NCI-H187 (cell line): ENCODE measurements around the gene TUBA8.
"Not testable (repeated sequence)": the region's sequence is repeated elsewhere in the genome, so short reads cannot be mapped to it uniquely, and the experiment has no call there.

Source experiments
- DNase-seq, 2 experiments: peaks; one replicate each; lab custom pipeline; 2025; lab: John Stamatoyannopoulos, UW

TUBA8 gene

DNA sequence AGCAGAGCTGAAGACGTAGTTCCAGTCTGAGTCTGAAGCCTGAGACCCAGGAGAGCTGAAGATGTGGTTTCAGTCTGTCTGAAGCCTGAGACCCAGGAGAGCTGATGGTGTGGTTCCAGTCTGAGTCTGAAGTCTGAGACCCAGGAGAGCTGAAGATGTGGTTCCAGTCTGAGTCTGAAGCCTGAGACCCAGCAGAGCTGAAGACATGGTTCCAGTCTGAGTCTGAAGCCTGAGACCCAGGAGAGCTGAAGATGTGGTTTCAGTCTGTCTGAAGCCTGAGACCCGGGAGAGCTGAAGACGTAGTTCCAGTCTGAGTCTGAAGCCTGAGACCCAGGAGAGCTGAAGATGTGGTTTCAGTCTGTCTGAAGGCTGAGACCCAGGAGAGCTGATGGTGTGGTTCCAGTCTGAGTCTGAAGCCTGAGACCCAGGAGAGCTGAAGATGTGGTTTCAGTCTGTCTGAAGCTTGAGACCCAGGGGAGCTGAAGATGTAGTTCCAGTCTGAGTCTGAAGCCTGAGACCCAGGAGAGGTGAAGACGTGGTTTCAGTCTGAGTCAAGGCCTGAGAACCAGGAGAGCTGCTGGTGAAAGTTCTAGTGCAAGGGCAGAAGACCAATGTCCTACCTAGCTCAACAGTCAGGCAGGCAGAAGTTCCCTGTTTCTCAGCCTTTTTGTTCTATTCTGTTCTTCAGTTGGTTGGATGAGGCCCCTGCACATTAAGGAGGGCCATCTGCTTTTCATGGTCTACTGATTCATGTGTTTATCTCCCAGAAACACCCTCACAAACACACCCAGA, 3.9 kb upstream of the TUBA8 start:
- DNase-seq: not testable (repeated sequence)

DNA sequence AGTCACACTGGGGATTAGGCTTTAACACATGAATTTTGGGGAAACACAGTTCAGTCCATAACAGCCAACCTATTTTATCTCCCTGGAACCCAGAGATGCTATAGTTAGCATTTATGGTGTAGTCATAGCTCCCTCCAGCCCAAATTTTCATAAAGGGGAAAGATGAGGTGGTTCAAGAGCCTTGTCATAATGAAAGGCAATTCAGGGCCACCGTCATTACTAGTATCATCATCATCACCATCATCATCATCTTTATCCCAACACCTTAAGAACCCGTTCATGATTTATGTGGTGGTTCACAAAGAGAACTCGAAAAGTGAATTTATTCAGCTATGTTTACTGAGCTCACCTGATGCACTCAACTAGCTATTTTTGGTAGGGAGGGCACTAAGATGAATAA, 2.4 kb upstream of the TUBA8 start:
- no peak for DNase-seq

DNA sequence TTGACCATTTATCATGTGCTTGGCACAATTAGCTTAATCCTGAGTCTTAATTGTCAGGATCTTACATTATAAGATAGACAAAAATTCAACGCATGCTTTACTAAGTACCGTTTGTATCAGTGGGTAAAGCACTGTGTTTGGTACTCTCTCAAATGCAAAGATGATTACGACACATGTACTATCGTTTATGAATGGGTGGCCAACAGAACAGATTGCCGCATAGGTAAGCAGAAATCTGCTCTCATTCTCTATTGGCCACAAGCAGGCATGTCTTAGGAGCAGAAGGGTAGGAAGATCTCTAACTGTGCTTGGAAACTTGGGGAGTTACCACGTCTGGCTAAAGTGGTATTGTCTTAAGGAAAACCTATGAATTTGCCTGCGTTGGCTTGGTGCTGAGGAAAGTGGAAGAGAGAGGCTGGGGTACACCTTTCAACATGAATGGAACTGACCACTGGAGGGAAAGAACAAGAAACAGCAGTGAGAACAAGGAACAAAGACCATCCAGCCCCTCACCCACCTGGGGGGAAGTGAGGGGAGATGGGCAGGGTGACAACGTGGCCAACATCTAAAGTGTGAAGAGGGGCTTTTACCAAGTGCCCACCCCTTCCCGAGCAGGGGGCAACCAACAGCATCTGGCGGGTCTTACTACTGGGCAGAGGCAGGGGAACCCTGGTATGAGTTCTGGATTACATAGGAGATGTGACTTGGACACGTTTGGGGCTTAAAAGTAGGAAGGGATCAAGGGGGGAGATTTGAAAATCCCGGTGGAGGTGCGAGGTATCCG, 1.0 kb upstream of the TUBA8 start:
- DNase-seq: no peak

DNA sequence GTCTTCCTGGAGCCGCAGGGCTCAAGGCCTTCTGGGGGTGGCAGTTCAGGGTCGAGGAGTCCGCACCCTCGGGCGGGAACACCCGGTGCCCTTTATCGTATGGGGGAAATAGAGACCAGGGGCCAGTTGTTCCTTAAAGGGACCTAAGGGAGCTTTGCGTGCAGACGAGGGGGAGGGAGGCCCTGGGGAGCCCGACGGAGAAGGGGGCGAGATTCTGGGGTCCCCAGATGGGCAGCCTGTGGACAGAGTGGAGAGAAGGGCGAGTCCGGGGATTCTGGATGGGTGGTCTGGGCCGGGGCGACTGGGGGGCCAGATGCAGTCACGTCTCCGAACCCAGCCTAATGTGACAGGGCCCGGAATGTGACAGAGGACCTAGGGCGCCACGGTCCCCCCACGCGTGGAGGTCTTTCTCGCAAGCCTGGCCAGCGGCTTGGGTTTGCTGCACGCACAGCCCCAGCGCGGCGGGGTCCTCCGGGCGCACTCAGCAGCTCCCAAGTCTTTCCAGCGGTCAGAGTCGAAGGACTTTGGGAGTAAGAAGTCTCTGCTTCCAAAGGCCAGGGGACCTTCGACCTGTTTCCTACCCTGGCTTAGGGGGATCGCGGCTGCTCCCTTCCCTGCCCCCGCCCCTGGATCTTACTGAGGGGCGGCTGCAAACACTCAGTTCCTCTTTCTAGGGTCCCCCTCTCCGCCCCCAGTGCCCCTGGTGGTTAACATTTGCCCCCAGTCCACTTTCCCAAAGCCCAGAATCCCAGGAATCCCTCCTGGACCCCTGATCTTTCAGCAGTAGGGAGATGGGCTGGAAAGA, 547 bp downstream of the TUBA8 start:
- no peak for DNase-seq

DNA sequence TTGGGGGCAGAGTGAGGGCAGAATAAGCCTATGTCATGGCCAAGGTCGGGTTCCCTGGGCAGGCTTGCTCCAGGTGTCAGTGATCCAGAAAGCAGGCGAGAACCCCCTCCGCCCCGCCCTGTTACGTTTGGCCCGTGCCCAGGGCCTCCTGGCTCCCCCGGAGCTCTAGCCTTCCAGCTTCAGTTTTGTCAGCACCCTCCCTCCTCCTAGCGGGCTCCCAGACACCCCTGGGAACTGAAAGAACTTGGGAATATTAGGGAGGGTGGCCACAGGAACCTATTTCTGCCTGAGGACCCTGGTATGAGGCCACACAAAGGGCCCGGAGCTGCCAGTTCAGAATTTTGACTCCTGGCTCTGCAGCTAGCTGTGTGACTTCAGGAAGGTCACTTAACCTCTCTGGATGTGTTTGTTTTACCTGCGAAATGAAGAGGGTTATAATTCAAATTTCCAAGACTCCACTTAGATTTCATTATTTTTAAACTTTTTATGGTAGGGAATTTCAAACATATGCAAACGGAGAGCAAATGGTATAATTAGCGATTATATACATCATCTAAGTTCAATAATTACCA, 1.2 kb downstream of the TUBA8 start:
- DNase-seq: no peak

DNA sequence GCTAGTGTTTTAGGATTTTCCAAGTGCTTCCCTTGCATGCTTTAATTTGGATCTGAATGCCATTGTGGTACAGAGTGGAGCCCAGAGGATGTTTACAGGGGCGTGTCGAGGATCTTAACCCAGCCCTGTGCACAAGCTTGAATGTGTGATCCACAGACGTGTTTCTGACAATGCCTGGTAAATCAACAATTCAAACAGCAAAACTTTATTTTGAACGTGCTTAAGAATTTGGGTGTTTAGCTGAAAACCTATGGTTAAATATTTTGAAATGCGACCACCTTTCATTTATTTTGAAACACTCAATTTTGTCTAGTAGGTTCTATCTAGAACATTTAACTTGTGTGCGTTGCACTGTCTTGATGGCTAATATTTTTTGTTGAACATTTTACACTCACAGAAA, 1.8 kb downstream of the TUBA8 start:
- no peak for DNase-seq

DNA sequence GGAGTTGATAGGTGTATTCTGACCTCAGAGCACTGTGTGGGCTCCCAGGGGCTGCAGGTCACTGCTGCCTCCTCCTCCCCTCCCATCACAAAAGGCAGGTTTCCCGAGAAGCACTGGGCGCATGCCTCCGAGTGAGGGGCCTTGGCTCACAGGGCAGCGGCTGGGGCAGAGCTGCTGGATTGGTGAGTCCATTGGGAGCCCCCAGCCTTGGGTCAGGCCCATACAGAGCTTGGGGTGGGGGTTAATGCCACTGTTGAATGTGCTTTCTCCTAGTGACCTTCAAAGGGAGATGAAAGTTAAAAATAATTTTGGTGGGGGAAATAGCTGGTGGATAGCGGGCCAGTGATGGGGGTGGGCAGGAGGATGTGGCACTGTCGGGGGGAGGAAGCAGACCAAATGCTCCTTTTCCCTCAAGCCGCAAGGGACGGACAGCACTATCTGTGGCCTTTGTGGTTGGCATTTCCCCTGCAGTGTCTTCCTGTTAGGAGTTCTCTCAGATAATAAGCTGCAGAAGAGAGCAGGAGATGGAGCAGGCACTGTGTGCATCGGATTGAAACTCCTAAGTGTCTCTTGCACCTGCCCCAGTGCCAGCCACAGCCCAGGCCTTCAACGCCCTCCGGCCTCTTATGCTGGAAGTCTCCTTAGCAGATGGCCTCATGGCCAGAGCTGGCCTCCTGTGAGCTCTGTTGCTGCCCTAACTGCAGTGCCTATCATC, 3.2 kb downstream of the TUBA8 start:
- no peak for DNase-seq

DNA sequence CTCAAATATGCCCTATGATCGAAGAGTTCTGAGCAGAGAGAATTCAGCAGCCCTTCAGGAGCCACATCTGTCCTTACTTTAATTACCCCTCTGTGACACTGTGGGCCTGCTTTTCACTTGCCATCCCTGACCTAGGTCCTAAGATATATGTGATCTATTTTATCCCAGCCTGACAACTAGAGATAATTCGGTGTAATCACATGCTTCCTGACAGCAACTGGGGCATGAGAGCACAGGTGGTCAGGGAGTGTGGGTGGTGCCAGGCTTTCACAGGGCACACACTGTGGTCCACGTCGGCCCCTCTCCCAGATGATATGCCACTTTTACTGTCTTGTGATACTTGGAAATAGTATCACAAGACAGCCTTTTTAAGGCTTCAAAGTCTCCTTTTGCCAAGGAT, 3.9 kb downstream of the TUBA8 start:
- no peak for DNase-seq

DNA sequence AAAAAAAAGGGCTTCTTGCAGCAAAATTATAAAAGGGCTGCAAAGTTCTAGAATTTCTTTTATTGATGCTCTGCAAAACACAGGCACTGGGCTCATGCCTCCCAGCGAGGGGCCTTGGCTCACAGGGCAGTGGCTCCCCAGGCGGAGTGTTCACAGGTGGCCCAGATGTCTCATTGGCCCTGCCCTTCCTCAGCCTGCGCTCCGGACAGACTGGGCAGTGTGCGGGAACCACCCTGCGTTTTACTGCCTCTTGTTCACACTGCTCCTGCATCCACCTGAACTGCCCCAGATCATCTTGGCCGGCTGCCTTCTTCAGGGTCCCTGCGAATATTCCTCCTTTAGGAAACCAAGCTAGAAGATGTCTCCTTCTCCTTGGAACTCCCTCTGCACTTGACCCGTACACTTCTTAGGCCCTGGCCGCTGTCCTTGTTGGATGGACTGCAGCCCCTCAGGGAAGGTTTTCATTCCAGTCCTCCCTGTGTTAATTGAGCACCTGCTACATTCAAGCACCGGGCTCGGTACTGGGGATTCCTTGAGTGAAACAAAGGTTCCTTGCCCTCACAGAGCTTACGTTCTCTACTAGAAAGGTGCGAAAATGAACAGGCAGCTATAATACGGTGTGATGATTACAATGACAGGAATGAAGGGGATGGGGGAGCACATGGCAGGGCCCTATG, 4.5 kb downstream of the TUBA8 start:
- no peak for DNase-seq

DNA sequence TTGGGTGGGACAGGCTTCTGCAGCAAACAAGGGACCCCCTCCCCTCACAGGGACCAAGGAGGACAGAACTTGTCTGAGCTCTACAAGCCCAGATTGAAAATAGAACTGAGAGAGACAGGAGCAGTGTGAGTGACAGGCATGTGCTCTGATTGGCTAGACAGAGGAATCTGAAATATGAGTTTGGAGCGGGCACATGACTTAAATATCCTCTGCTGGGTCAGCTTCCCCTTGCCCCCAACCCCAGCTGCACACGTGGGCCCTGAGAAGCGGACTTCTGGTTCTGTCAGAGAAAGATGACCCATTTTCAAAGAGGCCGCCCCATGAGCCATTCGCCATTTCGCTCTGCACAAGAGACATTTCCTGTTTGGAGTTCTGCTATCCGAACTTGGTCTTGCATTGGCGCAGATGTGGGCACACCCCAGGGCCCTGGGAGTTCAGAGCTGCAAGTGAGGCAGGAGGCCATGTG, 5.3 kb downstream of the TUBA8 start:
- DNase-seq: no peak

DNA sequence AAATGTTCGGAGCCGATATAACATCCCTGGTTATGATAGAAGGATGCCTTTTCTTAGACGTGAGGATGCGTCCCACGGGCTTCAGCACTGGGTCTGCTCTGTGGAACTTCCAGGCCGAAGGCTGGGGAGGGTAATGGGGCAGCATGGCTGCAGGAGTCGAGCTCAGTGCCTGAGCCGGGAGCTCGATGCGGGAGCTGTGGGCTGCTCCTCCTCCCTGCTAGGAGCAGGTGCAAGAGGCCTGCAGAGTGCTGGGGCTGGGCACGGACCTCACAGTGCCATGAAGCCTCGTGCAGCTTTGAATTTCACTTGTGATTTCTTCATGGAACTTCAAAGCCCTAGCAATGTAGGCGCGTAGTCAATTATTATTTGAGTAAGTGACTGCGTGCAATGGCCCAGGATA, 6.0 kb downstream of the TUBA8 start:
- DNase-seq: no peak

DNA sequence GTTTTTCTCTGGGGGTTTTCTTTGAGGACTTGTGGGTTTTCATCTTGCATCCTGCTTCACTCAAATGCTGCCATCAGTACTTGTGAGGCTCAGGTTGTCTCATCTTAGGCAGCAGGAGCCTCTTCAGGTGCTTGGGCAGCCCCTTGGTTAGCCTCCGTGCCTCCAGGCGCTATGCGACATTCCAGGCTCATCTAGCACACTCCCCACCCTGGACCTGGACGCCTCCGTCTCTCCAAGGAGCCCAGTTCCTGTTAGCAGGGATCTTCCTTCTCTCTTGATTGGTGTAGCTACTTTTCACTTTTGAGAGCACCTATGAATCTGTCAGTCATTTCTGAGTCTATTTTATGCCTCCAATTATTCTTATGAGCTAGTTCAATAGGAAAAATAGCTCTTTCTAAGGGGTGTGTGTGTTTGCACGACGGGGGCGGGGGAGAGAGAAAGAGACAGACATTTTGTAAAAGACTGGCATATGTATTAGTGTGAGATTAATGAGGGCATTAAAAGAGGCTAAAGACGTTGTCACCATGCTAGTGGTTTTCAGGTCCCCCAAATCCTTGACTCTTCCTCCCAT, 7.8 kb downstream of the TUBA8 start:
- no peak for DNase-seq

DNA sequence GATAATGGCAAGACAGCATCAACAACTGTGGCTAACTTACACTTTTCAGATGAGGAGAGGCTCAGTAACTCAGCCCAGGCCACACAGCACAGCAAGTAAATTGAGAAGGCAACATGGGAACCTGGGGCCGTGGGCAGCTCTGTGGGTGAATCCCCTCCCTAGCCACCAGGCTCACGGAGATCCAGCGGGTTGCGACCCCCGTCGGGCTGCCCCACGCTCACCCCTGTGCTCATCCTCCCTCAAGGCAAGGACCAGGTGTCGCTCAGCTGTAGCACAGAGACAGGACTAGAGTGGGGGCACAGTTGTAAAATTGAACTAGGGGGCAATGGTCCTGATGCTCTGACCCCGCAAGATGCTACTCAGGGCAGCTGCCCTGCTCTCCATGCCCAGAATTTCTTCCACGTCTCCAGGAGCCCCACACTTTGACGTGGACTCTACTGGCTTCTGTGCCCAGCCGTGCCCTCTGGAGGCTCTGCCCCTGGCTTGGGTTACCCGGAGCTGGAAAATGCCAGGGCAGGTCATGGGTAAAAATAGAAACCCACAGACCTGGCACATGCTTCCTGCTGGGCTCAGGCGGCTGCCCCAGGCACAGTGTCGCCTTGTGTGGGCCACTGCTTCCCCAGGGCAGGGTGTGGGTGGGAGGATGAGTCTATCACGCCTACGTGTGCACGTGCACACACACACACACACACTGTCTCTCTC, 9.0 kb downstream of the TUBA8 start:
- DNase-seq: no peak

DNA sequence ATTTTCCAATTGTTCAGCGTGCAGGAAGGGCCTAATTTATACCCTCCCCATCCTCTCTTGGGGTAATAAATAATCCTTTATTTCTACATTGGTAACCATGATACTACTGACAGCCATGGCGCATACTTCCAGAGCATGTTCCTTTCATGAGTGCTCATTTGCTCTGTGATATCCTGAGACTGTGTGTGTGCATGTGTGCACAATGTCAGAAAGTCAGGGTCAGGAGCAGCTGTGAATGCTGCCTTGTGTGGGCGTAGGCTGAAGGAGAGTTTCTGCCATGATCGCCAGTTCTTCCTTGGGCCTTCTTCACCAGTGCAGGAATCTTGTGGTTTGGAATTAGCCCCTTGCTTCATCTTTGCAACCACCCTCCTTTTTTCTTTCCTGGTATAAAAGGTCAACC, 10.2 kb downstream of the TUBA8 start:
- no peak for DNase-seq

DNA sequence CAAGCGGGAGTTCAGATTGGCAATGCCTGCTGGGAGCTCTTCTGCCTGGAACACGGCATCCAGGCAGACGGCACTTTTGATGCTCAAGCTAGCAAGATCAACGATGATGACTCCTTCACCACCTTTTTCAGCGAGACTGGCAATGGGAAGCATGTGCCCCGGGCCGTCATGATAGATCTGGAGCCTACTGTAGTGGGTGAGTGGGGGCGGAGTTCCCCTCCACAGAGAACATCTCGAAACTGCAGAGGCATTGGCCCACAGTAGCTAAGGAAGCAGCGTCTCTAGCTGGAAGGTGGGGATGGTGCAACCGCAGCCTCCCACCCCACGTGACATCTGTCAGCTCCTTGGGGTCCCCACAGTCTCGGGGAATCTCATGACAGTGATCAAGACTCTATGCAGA, 10.9 kb downstream of the TUBA8 start:
- no peak for DNase-seq

DNA sequence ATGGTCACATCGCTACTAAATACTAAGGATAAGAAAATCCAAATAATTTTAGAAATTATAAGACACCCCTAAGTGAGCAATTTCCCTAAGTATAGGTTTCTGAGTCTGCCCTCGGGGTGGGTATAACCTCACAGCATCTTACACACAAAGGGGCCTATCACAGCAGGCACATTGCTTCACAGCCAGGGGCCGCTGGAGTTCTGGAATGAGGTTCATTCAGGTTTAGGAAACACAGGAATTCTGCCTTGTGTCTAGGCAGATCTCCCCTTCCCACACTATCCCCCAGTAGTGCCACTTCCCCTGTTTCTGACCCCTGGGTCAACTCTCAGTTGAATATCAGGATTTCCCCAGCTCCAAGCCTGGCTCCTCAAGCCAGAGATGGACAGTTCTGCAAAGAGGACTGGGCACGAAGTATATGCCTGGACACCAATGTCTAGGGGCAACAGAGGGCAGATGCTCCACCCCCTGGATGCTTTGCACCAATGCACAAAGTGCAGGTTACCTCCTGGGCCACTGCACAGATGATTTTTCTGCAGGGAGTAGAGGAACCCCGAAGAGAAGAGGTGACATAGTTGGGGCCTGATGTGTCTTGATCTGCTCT, 11.4 kb downstream of the TUBA8 start:
- DNase-seq: no peak

DNA sequence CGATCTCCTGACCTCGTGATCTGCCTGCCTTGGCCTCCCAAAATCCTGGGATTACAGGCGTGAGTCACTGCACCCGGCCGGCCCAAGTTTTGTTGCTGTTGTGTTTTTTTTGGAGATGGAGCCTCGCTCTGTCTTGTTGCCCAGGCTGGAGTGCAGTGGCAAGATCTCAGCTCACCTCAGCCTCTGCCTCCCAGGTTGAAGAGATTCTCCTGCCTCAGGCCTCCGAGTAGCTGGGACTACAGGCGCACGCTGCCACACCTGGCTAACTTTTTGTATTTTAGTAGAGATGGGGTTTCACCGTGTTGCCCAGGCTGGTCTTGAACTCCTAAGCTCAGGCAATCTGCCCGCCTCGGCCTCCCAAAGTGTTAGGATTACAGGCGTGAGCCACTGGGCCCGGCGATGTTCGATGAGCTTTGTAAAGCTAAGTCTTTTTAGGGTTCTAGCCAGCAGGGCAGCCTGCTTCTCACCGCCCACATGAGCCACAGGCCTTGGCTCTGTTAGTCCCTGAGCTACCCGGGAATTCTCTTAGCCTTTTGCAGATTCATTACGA, 12.9 kb downstream of the TUBA8 start:
- not testable (repeated sequence) for DNase-seq

DNA sequence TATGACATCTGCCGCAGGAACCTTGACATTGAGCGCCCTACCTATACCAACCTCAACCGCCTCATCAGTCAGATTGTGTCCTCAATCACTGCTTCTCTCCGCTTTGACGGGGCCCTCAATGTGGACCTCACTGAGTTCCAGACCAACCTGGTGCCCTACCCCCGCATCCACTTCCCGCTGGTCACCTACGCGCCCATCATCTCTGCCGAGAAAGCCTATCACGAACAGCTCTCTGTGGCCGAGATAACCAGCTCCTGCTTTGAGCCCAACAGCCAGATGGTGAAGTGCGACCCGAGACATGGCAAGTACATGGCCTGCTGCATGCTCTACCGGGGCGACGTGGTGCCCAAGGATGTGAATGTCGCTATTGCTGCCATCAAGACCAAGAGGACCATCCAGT, 16.0 kb downstream of the TUBA8 start:
- no peak for DNase-seq

DNA sequence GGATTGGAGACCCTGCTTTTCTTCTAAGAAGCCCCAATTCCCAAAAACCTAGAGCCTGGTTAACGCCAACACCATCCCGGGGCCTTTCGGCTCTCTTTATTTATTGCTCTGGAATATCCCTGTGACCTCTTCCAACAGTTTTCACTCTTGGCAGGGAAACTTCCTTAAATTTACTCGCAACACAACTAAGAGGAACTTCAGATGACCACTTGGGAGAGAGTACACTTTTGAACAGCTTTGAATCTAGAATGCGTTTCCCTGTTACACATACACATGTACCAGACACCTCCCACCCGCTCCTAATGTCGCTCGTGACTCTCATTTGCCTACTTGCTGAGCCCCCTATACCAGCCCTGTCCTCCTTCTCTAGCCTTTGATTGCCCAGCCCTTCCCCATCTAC, 19.4 kb downstream of the TUBA8 start:
- DNase-seq: no peak
